ENCODE results near the gene PLCH2.

- TF ChIP-seq CTCF (IDR thresholded peaks at IDR 0.05): no peak
- no peak for TF ChIP-seq POLR2A (IDR thresholded peaks at IDR 0.05)
These were observed 3.1 kb downstream of the PLCH2 start for GRCh38 chr1:2479186-2479585.
